ENCODE data around the gene AADACL4.

DNA sequence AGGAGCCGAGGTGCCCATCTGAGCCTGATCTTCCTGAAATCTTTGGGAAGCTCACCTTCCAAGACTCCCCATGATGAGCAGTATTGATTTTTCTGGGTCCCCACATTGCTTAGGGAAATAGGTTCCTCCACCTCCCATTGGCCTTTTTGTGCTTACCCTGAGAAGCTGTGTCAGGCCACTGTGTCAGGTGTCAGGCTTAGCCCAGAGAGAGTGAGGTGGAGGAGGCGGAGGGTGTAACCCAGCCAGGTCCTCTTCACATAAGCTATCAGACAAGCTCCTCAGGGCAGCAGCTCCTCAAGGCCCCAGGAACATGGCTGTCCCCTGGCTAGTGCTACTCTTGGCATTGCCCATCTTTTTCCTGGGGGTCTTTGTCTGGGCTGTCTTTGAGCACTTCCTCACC lies 352 bp downstream of the AADACL4 start:
- TF ChIP-seq CTCF (conservative IDR thresholded peaks at IDR 0.05; ENCODE audit: low read depth in 2 of 2) (no peak), EZH2phosphoT487 (IDR thresholded peaks at IDR 0.05; ENCODE audit: unreplicated experiment) (no peak), CREB1 (CRISPR knock-in tag; IDR thresholded peaks at IDR 0.05; ENCODE audit: low read depth) (no peak), POLR2AphosphoS5 (IDR thresholded peaks at IDR 0.05; ENCODE audit: low read depth) (no peak), EZH2 (IDR thresholded peaks at IDR 0.05; ENCODE audit: low read depth, unreplicated experiment) (no peak), ETS1 (IDR thresholded peaks at IDR 0.05) (no peak)
- TF ChIP-seq, protein P1, sequence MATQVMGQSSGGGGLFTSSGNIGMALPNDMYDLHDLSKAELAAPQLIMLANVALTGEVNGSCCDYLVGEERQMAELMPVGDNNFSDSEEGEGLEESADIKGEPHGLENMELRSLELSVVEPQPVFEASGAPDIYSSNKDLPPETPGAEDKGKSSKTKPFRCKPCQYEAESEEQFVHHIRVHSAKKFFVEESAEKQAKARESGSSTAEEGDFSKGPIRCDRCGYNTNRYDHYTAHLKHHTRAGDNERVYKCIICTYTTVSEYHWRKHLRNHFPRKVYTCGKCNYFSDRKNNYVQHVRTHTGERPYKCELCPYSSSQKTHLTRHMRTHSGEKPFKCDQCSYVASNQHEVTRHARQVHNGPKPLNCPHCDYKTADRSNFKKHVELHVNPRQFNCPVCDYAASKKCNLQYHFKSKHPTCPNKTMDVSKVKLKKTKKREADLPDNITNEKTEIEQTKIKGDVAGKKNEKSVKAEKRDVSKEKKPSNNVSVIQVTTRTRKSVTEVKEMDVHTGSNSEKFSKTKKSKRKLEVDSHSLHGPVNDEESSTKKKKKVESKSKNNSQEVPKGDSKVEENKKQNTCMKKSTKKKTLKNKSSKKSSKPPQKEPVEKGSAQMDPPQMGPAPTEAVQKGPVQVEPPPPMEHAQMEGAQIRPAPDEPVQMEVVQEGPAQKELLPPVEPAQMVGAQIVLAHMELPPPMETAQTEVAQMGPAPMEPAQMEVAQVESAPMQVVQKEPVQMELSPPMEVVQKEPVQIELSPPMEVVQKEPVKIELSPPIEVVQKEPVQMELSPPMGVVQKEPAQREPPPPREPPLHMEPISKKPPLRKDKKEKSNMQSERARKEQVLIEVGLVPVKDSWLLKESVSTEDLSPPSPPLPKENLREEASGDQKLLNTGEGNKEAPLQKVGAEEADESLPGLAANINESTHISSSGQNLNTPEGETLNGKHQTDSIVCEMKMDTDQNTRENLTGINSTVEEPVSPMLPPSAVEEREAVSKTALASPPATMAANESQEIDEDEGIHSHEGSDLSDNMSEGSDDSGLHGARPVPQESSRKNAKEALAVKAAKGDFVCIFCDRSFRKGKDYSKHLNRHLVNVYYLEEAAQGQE (IDR thresholded peaks at IDR 0.05; ENCODE audit: unreplicated experiment) = no peak

Measured in GM23338 (cell line).